GM23338 (cell line): ENCODE results near the gene RBMY1J.
"Not testable (repeated sequence)": the region's sequence is repeated elsewhere in the genome, so short reads cannot be mapped to it uniquely, and the experiment has no call there.

ENCODE experiments used
- CREB1 ChIP-seq: fragments of 250-450 bp; sonication (Bioruptor Pico); IDR thresholded peaks from 2 replicates; pipeline ENCODE4 v1.5.0; 2020; ENCODE audit warnings: low read depth, mild to moderate bottlenecking, moderate library complexity
- CTCF ChIP-seq, 2 experiments: fragments of 200-600 bp in 1 of 2; sonication (generic) in 1 of 2; conservative IDR thresholded peaks; 2 replicates each; pipeline versions ENCODE4 v1.5.1 to v1.6.1; 2016 to 2017; ENCODE audit warnings: antibody characterized with exemption in 2 of 2, low read depth in 2 of 2, mild to moderate bottlenecking in 2 of 2, moderate library complexity in 1 of 2
- EZH2 ChIP-seq: fragments of 200-600 bp; sonication (generic); IDR thresholded peaks from one replicate; pipeline ENCODE4 v1.8.0; 2017; ENCODE audit warnings: antibody characterized with exemption, mild to moderate bottlenecking, low read depth; ENCODE audit not compliant: unreplicated experiment
- EZH2phosphoT487 ChIP-seq: fragments of 200-600 bp; sonication (generic); IDR thresholded peaks from one replicate; pipeline ENCODE4 v1.8.1; 2018; ENCODE audit warnings: antibody characterized with exemption; ENCODE audit not compliant: unreplicated experiment
- NANOG ChIP-seq: IDR thresholded peaks from 2 replicates; pipeline ENCODE4 v1.6.1; 2016; ENCODE audit warnings: antibody characterized with exemption, borderline replicate concordance
- POLR2AphosphoS5 ChIP-seq: IDR thresholded peaks from 2 replicates; pipeline ENCODE4 v1.6.1; 2016; ENCODE audit warnings: antibody characterized with exemption, low read depth
- TF ChIP-seq, protein P1 (sequence below): IDR thresholded peaks from one replicate; pipeline ENCODE4 v1.6.1; 2018; ENCODE audit warnings: antibody characterized with exemption; ENCODE audit not compliant: unreplicated experiment

GRCh38 chrY:22455522-22455921 is 52.3 kb downstream of the RBMY1J start:
- not testable (repeated sequence) for TF ChIP-seq CTCF (conservative IDR thresholded peaks at IDR 0.05; ENCODE audit: low read depth in 2 of 2); POLR2AphosphoS5; EZH2; CREB1; NANOG; EZH2phosphoT487
- TF ChIP-seq, protein P1, sequence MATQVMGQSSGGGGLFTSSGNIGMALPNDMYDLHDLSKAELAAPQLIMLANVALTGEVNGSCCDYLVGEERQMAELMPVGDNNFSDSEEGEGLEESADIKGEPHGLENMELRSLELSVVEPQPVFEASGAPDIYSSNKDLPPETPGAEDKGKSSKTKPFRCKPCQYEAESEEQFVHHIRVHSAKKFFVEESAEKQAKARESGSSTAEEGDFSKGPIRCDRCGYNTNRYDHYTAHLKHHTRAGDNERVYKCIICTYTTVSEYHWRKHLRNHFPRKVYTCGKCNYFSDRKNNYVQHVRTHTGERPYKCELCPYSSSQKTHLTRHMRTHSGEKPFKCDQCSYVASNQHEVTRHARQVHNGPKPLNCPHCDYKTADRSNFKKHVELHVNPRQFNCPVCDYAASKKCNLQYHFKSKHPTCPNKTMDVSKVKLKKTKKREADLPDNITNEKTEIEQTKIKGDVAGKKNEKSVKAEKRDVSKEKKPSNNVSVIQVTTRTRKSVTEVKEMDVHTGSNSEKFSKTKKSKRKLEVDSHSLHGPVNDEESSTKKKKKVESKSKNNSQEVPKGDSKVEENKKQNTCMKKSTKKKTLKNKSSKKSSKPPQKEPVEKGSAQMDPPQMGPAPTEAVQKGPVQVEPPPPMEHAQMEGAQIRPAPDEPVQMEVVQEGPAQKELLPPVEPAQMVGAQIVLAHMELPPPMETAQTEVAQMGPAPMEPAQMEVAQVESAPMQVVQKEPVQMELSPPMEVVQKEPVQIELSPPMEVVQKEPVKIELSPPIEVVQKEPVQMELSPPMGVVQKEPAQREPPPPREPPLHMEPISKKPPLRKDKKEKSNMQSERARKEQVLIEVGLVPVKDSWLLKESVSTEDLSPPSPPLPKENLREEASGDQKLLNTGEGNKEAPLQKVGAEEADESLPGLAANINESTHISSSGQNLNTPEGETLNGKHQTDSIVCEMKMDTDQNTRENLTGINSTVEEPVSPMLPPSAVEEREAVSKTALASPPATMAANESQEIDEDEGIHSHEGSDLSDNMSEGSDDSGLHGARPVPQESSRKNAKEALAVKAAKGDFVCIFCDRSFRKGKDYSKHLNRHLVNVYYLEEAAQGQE = not testable (repeated sequence)
